Muscle layer of colon (tissue), 2 donors: ENCODE results near the gene UCHL5.

ENCODE experiments used
- H3K27ac ChIP-seq: one replicate; pipeline ENCODE4 v1.7.0; 2013; ENCODE audit warnings: low read depth, mild to moderate bottlenecking, low read length, moderate library complexity
- H3K27me3 ChIP-seq, 2 donors: one replicate each; pipeline ENCODE4 v1.7.0; 2013; ENCODE audit warnings: low read length in 2 of 2, mild to moderate bottlenecking in 2 of 2; ENCODE audit not compliant: insufficient read depth in 2 of 2, control insufficient read depth in 1 of 2
- H3K36me3 ChIP-seq: one replicate; pipeline ENCODE4 v1.7.0; 2013; ENCODE audit warnings: mild to moderate bottlenecking, low read length; ENCODE audit not compliant: insufficient read depth
- H3K4me1 ChIP-seq: one replicate; pipeline ENCODE4 v1.7.0; 2013; ENCODE audit warnings: mild to moderate bottlenecking, low read length; ENCODE audit not compliant: insufficient read depth
- H3K4me3 ChIP-seq, 2 donors: one replicate each; pipeline ENCODE4 v1.7.0; 2013; ENCODE audit warnings: low read length in 2 of 2, low read depth in 1 of 2, mild to moderate bottlenecking in 1 of 2, moderate library complexity in 1 of 2
- H3K9ac ChIP-seq: one replicate; pipeline ENCODE4 v1.7.0; 2013; ENCODE audit warnings: low read length
- H3K9me3 ChIP-seq: one replicate; pipeline ENCODE4 v1.7.0; 2013; ENCODE audit warnings: mild to moderate bottlenecking, low read length
- donor health status: abdominal sarcoma.
- donor health status: Adenocarcinoma of cecum.

Gene UCHL5

GRCh38 chr1:193059282-193060114 is at the start of gene UCHL5, which contains the start of gene RO60:
Gene UCHL5 (minus strand): TSS chr1:193059360. CDS start chr1:193059260, 100 bp downstream.
Gene RO60 (plus strand): TSS chr1:193059612. CDS start chr1:193069055, 9,443 bp downstream.
- Histone ChIP-seq H3K4me1 (peaks cover 18% of the 10 kb centered on the region), H3K36me3 (no peaks in the 10 kb centered on the region), H3K27me3 (no peaks in the 10 kb centered on the region), H3K4me3 (peak within 1 kb of the TSS; percentile 89 to 93), H3K27ac (peak within 1 kb of the TSS; percentile 99), H3K9ac (peak within 1 kb of the TSS; percentile 99), H3K9me3 (no peaks in the 10 kb centered on the region)

DNA sequence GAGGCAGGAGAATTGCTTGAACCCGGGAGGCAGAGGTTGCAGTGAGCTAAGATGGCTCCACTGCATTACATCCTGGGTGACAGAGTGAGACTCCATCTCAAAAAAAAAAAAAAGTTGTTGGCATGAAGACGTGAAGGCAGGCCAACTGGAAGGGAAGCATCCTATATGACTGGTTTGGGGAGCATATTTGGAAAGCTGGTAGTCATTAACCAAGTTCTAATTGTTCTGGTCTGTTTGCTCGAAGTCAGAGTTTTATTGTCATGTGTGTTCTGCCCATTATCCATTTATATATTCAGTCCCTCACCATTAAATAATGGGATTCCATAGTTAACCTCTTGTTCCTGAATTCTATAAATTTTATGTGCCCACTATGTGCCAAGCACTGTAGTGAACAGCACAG is 49.3 kb upstream of the UCHL5 start:
- H3K27ac ChIP-seq = no peak overlapping the region

GRCh38 chr1:193105821-193106177 is 46.6 kb upstream of the UCHL5 start:
- Histone ChIP-seq H3K4me1 (peaks cover 18% of the 10 kb centered on the region), H3K27ac (peak overlapping the region; percentile 84), H3K36me3 (no peaks in the 10 kb centered on the region), H3K9me3 (no peaks in the 10 kb centered on the region), H3K9ac (peak overlapping the region; percentile 73), H3K27me3 (no peaks in the 10 kb centered on the region), H3K4me3 (peak overlapping the region; percentile 67 to 70)

More for the DNA sequence above, 49.3 kb upstream of the UCHL5 start:
- Histone ChIP-seq H3K27me3 (no peaks in the 10 kb centered on the region), H3K9me3 (no peaks in the 10 kb centered on the region), H3K9ac (no peak overlapping the region), H3K4me1 (peaks cover 9% of the 10 kb centered on the region), H3K36me3 (no peaks in the 10 kb centered on the region), H3K4me3 (no peak overlapping the region)

- peaks cover 4% of the 10 kb centered on the region for H3K36me3 ChIP-seq
- peak within 1 kb of the TSS; percentile 70 to 92 for H3K4me3 ChIP-seq
- peak within 1 kb of the TSS; percentile 73 for H3K9ac ChIP-seq
- H3K27me3 ChIP-seq = no peaks in the 10 kb centered on the region
- H3K27ac ChIP-seq = peak within 1 kb of the TSS; percentile 84
- peaks cover 18% of the 10 kb centered on the region for H3K4me1 ChIP-seq
- H3K9me3 ChIP-seq = no peaks in the 10 kb centered on the region
Measured at GRCh38 chr1:193104907-193105820, 46.0 kb upstream of the UCHL5 start, which contains the start of gene GLRX2. Gene GLRX2 (minus strand): TSS chr1:193105414. CDS start chr1:193105382, 32 bp downstream.

GRCh38 chr1:193104502-193104906 is 45.3 kb upstream of the UCHL5 start:
- Histone ChIP-seq H3K4me3 (peak overlapping the region; percentile 70 to 92), H3K36me3 (peaks cover 10% of the 10 kb centered on the region), H3K27me3 (no peaks in the 10 kb centered on the region), H3K4me1 (peaks cover 18% of the 10 kb centered on the region), H3K9ac (peak overlapping the region; percentile 68), H3K9me3 (no peaks in the 10 kb centered on the region), H3K27ac (peak overlapping the region; percentile 84)

DNA sequence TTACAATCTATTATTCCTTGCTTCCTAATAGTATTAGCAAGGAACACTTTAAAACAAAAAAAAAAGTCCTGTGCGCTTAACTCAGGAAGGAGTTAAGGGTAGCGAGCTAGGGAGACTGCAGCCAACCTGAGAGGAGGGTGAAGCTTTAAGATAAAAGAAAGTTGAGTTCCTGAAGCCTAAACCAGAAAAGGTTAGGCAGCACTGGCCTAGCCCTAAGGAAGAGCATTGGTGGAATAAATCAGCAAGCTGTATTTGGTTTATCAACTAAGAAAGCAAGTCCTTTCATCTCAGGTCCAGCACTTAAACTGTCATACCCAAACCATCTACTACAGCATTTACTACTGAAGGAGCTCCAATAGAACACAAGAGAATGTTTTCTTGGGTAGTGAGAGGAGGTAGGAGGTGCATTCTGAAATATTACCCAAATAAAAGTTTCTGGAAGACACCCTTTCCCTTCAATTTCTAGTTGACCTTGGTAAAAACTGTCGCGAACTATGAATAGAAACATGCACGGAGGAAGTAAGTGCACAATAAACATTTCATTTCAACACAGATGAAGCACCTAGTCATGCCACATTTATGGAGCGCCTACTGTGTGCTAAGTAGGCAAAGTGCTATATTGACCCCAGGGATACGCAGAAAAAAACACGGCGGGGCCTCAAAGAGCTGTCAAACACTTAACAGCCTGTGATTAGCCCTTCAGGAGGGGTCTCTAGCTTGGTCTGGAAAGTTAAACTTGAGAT is 44.8 kb upstream of the UCHL5 start:
- Histone ChIP-seq H3K27me3 (no peaks in the 10 kb centered on the region), H3K9ac (peak overlapping the region; percentile 68), H3K27ac (peak overlapping the region; percentile 84), H3K4me1 (peaks cover 18% of the 10 kb centered on the region), H3K36me3 (peaks cover 16% of the 10 kb centered on the region), H3K4me3 (peak overlapping the region; percentile 70 to 92), H3K9me3 (no peaks in the 10 kb centered on the region)

- H3K27me3 ChIP-seq = no peaks in the 10 kb centered on the region
- H3K36me3 ChIP-seq = peaks cover 25% of the 10 kb centered on the region
- no peak overlapping the region for H3K9ac ChIP-seq
- no peak overlapping the region for H3K4me3 ChIP-seq
- no peaks in the 10 kb centered on the region for H3K9me3 ChIP-seq
- H3K4me1 ChIP-seq = peaks cover 18% of the 10 kb centered on the region
- no peak overlapping the region for H3K27ac ChIP-seq
Measured at GRCh38 chr1:193102662-193103061, 43.5 kb upstream of the UCHL5 start.

DNA sequence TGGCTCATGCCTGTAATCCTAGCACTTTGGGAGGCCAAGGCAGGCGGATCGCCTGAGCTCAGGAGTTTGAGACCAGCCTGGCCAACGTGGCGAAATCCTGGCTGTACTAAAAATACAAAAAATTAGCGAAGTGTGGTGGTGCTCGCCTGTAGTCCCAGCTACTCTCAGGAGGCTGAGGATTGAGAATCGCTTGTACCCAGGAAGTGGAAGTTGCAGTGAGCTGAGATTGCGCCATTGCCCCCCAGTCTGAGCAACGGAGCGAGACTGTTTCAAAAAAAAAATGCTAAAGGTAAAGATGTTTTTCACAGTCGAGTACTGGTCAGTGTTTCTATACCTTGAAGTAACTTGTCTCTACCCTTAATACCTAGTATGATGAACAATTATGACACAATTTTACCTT is 35.0 kb upstream of the UCHL5 start:
- Histone ChIP-seq H3K27me3 (no peaks in the 10 kb centered on the region), H3K9me3 (no peaks in the 10 kb centered on the region), H3K4me1 (no peaks in the 10 kb centered on the region), H3K9ac (no peak overlapping the region), H3K27ac (no peak overlapping the region), H3K36me3 (peaks cover 39% of the 10 kb centered on the region), H3K4me3 (no peak overlapping the region)

GRCh38 chr1:193090865-193091264 is 31.7 kb upstream of the UCHL5 start:
- Histone ChIP-seq H3K9ac (no peak overlapping the region), H3K36me3 (peaks cover 15% of the 10 kb centered on the region), H3K4me3 (no peak overlapping the region), H3K9me3 (no peaks in the 10 kb centered on the region), H3K27ac (no peak overlapping the region), H3K4me1 (no peaks in the 10 kb centered on the region), H3K27me3 (no peaks in the 10 kb centered on the region)

GRCh38 chr1:193087893-193088292 is 28.7 kb upstream of the UCHL5 start:
- Histone ChIP-seq H3K9ac (no peak overlapping the region), H3K9me3 (no peaks in the 10 kb centered on the region), H3K36me3 (peaks cover 25% of the 10 kb centered on the region)

DNA sequence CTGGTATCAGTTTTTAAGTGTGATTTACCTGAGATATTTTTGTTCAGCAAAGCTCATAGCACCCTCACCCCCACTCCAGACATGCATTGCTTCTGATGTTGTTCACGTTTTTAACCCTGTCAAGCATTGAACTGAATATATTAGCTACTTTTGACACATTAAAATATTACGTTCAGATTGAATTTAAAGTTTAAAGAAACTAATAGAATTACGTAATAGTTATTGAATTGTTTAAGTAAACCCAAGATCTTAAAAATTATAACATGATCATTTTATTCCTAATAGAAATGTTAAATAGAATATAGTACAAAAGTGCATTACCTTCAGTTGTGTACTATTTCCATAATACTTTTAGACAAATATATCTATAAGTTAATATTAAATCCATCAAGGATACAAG is 27.2 kb upstream of the UCHL5 start:
- H3K27me3 ChIP-seq = no peaks in the 10 kb centered on the region
- no peak overlapping the region for H3K9ac ChIP-seq
- H3K27ac ChIP-seq = no peak overlapping the region
- no peak overlapping the region for H3K4me3 ChIP-seq
- H3K9me3 ChIP-seq = no peaks in the 10 kb centered on the region
- H3K4me1 ChIP-seq = no peaks in the 10 kb centered on the region
- H3K36me3 ChIP-seq = peaks cover 36% of the 10 kb centered on the region

More at GRCh38 chr1:193087893-193088292, 28.7 kb upstream of the UCHL5 start:
- Histone ChIP-seq H3K4me3 (no peak overlapping the region), H3K4me1 (no peaks in the 10 kb centered on the region), H3K27ac (no peak overlapping the region), H3K27me3 (no peaks in the 10 kb centered on the region)
